SK-N-SH (cell line): Measurements from ENCODE around the gene PDGFB. TPM values are rescaled to one million over a fixed set of nuclear protein-coding genes. Genes with fewer than 3 reads are reported as not detected.

ENCODE experiments used
- CTCF ChIA-PET: fragments of 300-600, 350-600 bp; formaldehyde crosslinking; extraction: SDS; loops from one replicate; lab custom pipeline; 2021; lab: Yijun Ruan, JAX
- POLR2A ChIA-PET: fragments of 350-600 bp; sonication (Branson Sonifier 250); formaldehyde crosslinking; extraction: SDS; loops from one replicate; lab custom pipeline; 2020; ENCODE audit warnings: antibody characterized with exemption, inconsistent platforms; lab: Yijun Ruan, JAX
- DNase-seq: peaks from one replicate; pipeline ENCODE4 v3.0.0; 2012
- H2AFZ ChIP-seq: fragments of 200-600 bp; sonication (generic); 2 replicates; pipeline ENCODE4 v1.8.1; 2016; ENCODE audit warnings: antibody characterized with exemption, mild to moderate bottlenecking, low read depth
- H3F3A ChIP-seq: fragments of 200-600 bp; sonication (generic); replicated peaks from 2 replicates; pipeline ENCODE3; 2016; ENCODE audit warnings: antibody characterized with exemption, mild to moderate bottlenecking; ENCODE audit not compliant: insufficient read depth
- H3K27ac ChIP-seq, 2 experiments: fragments of 200-500 bp in 1 of 2; fragments of 200-600 bp in 1 of 2; sonication (Bioruptor generic) in 1 of 2; sonication (generic), shearing (Covaris generic) in 1 of 2; 2 replicates each; pipeline versions ENCODE4 v1.5.1 to v1.6.1; 2014 to 2016; ENCODE audit warnings: low read depth in 2 of 2, inconsistent platforms in 1 of 2, low read length in 1 of 2, mild to moderate bottlenecking in 1 of 2, mixed read lengths in 1 of 2
- H3K27me3 ChIP-seq: fragments of 200-600 bp; sonication (generic), shearing (Covaris generic); 2 replicates; pipeline ENCODE4 v1.6.1; 2016; ENCODE audit warnings: mixed run types; ENCODE audit not compliant: insufficient read depth
- H3K36me3 ChIP-seq, 2 experiments: fragments of 200-500 bp in 1 of 2; fragments of 200-600 bp in 1 of 2; sonication (Bioruptor generic) in 1 of 2; sonication (generic) in 1 of 2; replicated peaks in 1 of 2; 2 replicates each; pipeline versions ENCODE3 to v1.5.1; 2014 to 2016; ENCODE audit warnings: low read length in 1 of 2, mild to moderate bottlenecking in 1 of 2; ENCODE audit not compliant: insufficient read depth in 2 of 2, control insufficient read depth in 1 of 2
- H3K4me1 ChIP-seq, 2 experiments: fragments of 200-500 bp in 1 of 2; fragments of 200-600 bp in 1 of 2; sonication (Bioruptor generic) in 1 of 2; sonication (generic), shearing (Covaris generic) in 1 of 2; 2 replicates each; pipeline versions ENCODE4 v1.5.1 to v1.6.1; 2014 to 2016; ENCODE audit warnings: low read depth in 1 of 2, low read length in 1 of 2, mixed run types in 1 of 2; ENCODE audit not compliant: insufficient read depth in 2 of 2, control insufficient read depth in 1 of 2
- H3K4me2 ChIP-seq: fragments of 200-600 bp; sonication (generic), shearing (Covaris generic); 2 replicates; pipeline ENCODE4 v1.6.1; 2017; ENCODE audit warnings: mixed run types
- H3K4me3 ChIP-seq, 2 experiments: fragments of 200-500 bp in 1 of 2; fragments of 200-600 bp in 1 of 2; sonication (Bioruptor generic) in 1 of 2; sonication (generic), shearing (Covaris generic) in 1 of 2; 2 replicates each; pipeline versions ENCODE4 v1.5.1 to v1.8.1; 2014 to 2016; ENCODE audit warnings: low read depth in 2 of 2, inconsistent platforms in 1 of 2, low read length in 1 of 2, mild to moderate bottlenecking in 1 of 2, mixed read lengths in 1 of 2, moderate library complexity in 1 of 2
- H3K79me2 ChIP-seq: fragments of 200-600 bp; sonication (generic); 2 replicates; pipeline ENCODE4 v1.8.1; 2017; ENCODE audit warnings: mild to moderate bottlenecking; ENCODE audit not compliant: insufficient read depth
- H3K9ac ChIP-seq: fragments of 200-600 bp; sonication (generic); 2 replicates; pipeline ENCODE4 v1.6.1; 2017; ENCODE audit warnings: mixed run types
- H3K9me2 ChIP-seq: fragments of 200-600 bp; sonication (generic); 2 replicates; pipeline ENCODE4 v1.6.1; 2017; ENCODE audit warnings: mixed run types
- H3K9me3 ChIP-seq: fragments of 200-600 bp; sonication (generic); 2 replicates; pipeline ENCODE4 v1.6.1; 2017; ENCODE audit warnings: mixed run types, mild to moderate bottlenecking, moderate library complexity
- H4K20me1 ChIP-seq: fragments of 200-600 bp; sonication (generic); 2 replicates; pipeline ENCODE4 v1.6.1; 2017; ENCODE audit warnings: mild to moderate bottlenecking, mixed run types; ENCODE audit not compliant: insufficient read depth
- CTCF ChIP-seq: fragments of 200-600 bp; sonication (generic); IDR thresholded peaks from 2 replicates; pipeline ENCODE4 v1.6.1; 2017; ENCODE audit warnings: antibody characterized with exemption, mild to moderate bottlenecking, moderate library complexity
- FOSL2 ChIP-seq: IDR thresholded peaks from 2 replicates; pipeline ENCODE4 v1.4.0; 2012; ENCODE audit warnings: low read depth, mild to moderate bottlenecking, moderate library complexity, borderline replicate concordance
- GABPA ChIP-seq: IDR thresholded peaks from 2 replicates; pipeline ENCODE4 v1.4.0; 2012; ENCODE audit warnings: low read depth, mild to moderate bottlenecking
- IRF3 ChIP-seq: fragments of 150-350 bp; IDR thresholded peaks from 2 replicates; pipeline ENCODE4 v1.6.1; 2016; ENCODE audit warnings: mild to moderate bottlenecking, low read depth, low read length
- JUND ChIP-seq: IDR thresholded peaks from 2 replicates; pipeline ENCODE4 v1.4.0; 2012
- MAX ChIP-seq: IDR thresholded peaks from 2 replicates; pipeline ENCODE4 v1.4.0; 2012; ENCODE audit warnings: low read depth
- MEF2A ChIP-seq: IDR thresholded peaks from 2 replicates; pipeline ENCODE4 v1.4.0; 2012; ENCODE audit warnings: low read depth, borderline replicate concordance
- NFIC ChIP-seq: IDR thresholded peaks from 2 replicates; pipeline ENCODE4 v1.4.0; 2012; ENCODE audit warnings: borderline replicate concordance
- NRF1 ChIP-seq: IDR thresholded peaks from 2 replicates; pipeline ENCODE4 v1.6.1; 2012; ENCODE audit warnings: low read depth, mild to moderate bottlenecking, low read length
- PBX3 ChIP-seq: IDR thresholded peaks from 2 replicates; pipeline ENCODE4; 2012
- POLR2AphosphoS5 ChIP-seq: IDR thresholded peaks from 2 replicates; pipeline ENCODE4 v1.6.1; 2012; ENCODE audit warnings: low read depth, low read length
- RAD21 ChIP-seq: IDR thresholded peaks from 2 replicates; pipeline ENCODE4 v1.6.1; 2012; ENCODE audit warnings: mild to moderate bottlenecking, low read length
- REST ChIP-seq: IDR thresholded peaks from 2 replicates; pipeline ENCODE4 v1.6.1; 2012; ENCODE audit warnings: mild to moderate bottlenecking, low read depth, low read length, moderate library complexity
- RFX5 ChIP-seq: IDR thresholded peaks from 2 replicates; pipeline ENCODE4 v1.6.1; 2012; ENCODE audit warnings: mild to moderate bottlenecking, improper control_type of control experiment, low read length
- RXRA ChIP-seq: IDR thresholded peaks from 2 replicates; pipeline ENCODE4 v1.4.0; 2012; ENCODE audit warnings: low read depth, mild to moderate bottlenecking, borderline replicate concordance
- SIN3A ChIP-seq: IDR thresholded peaks from 2 replicates; pipeline ENCODE4 v1.6.1; 2012; ENCODE audit warnings: low read depth, mild to moderate bottlenecking, low read length, moderate library complexity, borderline replicate concordance
- SMC3 ChIP-seq: IDR thresholded peaks from 2 replicates; pipeline ENCODE4 v1.6.1; 2012; ENCODE audit warnings: low read depth, low read length, improper control_type of control experiment
- TCF12 ChIP-seq: IDR thresholded peaks from 2 replicates; pipeline ENCODE4 v1.4.0; 2012
- USF1 ChIP-seq: IDR thresholded peaks from 2 replicates; pipeline ENCODE4 v1.4.0; 2012; ENCODE audit warnings: low read depth, borderline replicate concordance
- ZBTB33 ChIP-seq: IDR thresholded peaks from 2 replicates; pipeline ENCODE4 v1.4.0; 2012; ENCODE audit warnings: low read depth, borderline replicate concordance
- WGBS: methylation state at CpG from one replicate; pipeline ENCODE4 v1.1.6; 2017; ENCODE audit warnings: low lambda C conversion rate; 5-methylcytosine and 5-hydroxymethylcytosine counted together
- polyA plus RNA-seq, 3 experiments: library from polyadenylated mRNA; depleted of rRNA; stranded (reverse); fragments of >200 nt; gene quantifications; 2 replicates each; pipeline ENCODE4 v1.2.3, GENCODE V29; 2012

The PDGFB gene
- polyA plus RNA-seq, 1 of the 3 experiments (the other 2 are of a cell fraction): 0.44 TPM

GRCh38 chr22:39209756-39210155 lies 35.0 kb downstream of the PDGFB start (continued):
- TF ChIP-seq MAX: no peak
- no peak for TF ChIP-seq NRF1

GRCh38 chr22:39208013-39208680 lies 36.6 kb downstream of the PDGFB start:
- no peak overlapping the region for H3K4me3 ChIP-seq
- no peaks in the 10 kb centered on the region for H3K9me2 ChIP-seq
- H4K20me1 ChIP-seq: no peaks in the 10 kb centered on the region
- ChIA-PET CTCF (no interaction called here), POLR2A (no interaction called here)
- H3K4me1 ChIP-seq: no peaks in the 10 kb centered on the region
- no peaks in the 10 kb centered on the region for H3F3A ChIP-seq
- H3K9ac ChIP-seq: no peak overlapping the region
- H3K27me3 ChIP-seq: no peaks in the 10 kb centered on the region
- no peak for DNase-seq
- H3K79me2 ChIP-seq: no peaks in the 10 kb centered on the region
- no peak overlapping the region for H3K4me2 ChIP-seq
- no peak overlapping the region for H2AFZ ChIP-seq
- H3K9me3 ChIP-seq: no peaks in the 10 kb centered on the region
- H3K36me3 ChIP-seq: no peaks in the 10 kb centered on the region
- H3K27ac ChIP-seq: no peak overlapping the region
- WGBS: 91% methylated on average over 6 of the region's 11 CpGs
- no peak for TF ChIP-seq JUND
- TF ChIP-seq RFX5: no peak
- TF ChIP-seq REST: no peak
- TF ChIP-seq SIN3A: no peak
- no peak for TF ChIP-seq RAD21
- no peak for TF ChIP-seq FOSL2
- no peak for TF ChIP-seq NFIC
- TF ChIP-seq TCF12: no peak
- no peak for TF ChIP-seq NRF1
- TF ChIP-seq MEF2A: no peak
- TF ChIP-seq PBX3: no peak
- no peak for TF ChIP-seq RXRA
- no peak for TF ChIP-seq POLR2AphosphoS5
- TF ChIP-seq CTCF: no peak
- no peak for TF ChIP-seq IRF3
- no peak for TF ChIP-seq SMC3
- no peak for TF ChIP-seq GABPA
- TF ChIP-seq USF1: no peak
- no peak for TF ChIP-seq ZBTB33
